Measurements from ENCODE around the gene GTF2IRD1.
A peak's percentile ranks its signal among the peaks of the same experiment; 100 is the strongest.
"Not testable (repeated sequence)": the region's sequence is repeated elsewhere in the genome, so short reads cannot be mapped to it uniquely, and the experiment has no call there.

GTF2IRD1 gene

DNA sequence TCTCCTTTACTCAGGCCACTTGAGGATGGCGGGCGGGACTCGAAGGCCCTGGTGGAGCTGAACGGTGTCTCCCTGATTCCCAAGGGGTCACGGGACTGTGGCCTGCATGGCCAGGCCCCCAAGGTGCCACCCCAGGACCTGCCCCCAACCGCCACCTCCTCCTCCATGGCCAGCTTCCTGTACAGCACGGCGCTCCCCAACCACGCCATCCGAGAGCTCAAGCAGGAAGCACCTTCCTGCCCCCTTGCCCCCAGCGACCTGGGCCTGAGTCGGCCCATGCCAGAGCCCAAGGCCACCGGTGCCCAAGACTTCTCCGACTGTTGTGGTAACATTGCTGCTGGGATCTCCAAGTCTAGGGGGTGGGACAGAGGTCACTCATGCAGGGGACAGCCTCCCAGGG lies 65.7 kb downstream of the GTF2IRD1 start:
- no peak for DNase-seq

DNA sequence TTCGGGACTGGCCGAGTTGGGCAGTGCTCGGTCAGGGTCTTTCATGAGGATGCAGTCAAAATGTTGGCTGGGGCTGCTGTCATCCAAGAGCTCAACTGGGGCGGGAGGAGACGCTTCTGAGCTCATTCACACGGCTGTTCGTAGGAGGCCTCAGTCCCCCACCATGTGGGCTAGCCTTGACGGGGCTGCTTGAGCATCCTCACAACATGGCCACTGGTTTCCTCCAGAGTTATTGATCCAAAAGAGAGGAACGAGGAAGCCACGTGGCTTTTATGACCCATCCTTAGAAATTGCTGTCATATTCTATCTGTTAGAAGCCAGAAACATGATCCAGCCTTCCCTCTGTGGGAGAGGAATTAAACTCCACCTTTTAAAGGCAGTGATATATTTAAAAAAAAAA lies 68.1 kb downstream of the GTF2IRD1 start:
- DNase-seq = no peak

DNA sequence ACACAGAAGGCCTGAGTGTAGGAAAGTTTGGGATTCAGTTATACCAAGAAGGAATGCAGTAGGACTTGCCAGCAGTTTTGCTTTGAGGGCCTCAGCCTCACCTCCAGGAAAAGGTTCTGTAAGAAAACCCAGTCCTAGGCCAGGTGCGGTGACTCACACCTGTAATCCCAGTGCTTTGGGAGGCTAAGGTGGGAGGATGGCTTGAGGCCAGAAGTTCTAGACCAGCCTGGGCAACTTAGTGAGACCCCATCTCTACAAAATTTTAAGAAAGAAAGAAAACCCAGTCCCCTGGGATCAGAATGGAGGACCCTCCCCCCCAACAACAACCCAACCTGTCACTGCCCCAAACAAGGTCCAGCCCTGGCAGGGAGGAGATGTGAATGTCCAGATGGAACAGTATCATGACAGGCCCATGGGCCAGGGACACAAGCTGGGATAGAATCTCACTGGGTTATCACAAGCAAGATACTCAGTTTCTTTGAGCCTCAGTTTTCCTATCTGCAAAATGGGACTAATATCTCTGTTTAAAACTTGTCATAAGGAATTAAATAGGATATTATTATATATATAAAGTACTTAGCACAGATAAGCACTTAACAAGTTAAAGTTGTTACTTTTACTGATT lies 68.7 kb downstream of the GTF2IRD1 start:
- DNase-seq = no peak

DNA sequence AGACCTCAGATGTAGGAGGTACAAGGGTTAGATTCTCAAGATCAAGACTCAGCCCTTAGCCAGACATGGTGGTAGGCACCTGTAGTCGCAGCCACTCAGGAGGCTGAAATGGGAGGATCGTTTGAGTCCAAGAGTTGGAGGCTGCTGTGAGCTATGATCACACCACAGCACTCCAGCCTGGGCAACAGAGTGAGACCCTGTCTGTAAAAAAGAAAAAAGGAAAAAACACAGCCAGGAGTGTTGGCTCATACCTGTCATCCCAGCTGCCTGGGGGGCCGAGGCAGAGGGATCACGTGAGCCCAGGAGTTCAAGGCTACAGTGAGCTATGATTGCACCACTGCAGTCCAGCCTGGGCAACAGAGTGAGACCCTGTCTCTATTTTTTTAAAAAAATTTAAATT lies 69.3 kb downstream of the GTF2IRD1 start:
- no peak for DNase-seq

DNA sequence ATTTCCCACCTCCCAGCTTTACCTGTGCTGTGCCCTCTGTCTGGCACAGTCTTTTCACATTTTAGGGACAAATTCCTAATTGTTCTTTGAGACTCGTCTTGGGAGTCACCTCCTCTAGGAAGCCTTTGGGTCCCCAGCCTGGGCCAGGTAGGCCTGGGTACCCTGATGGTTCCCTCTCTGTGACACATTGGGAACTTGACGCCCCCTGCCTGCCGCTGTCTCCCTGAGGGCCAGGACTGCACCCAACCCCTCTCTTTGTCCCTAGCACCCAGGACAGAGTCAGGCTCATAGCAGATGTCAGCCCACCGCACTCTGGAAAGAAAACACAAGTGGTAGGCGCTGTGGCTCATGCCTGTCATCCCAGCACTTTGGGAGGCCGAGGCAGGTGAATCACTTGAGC lies 71.4 kb downstream of the GTF2IRD1 start:
- no peak for DNase-seq

DNA sequence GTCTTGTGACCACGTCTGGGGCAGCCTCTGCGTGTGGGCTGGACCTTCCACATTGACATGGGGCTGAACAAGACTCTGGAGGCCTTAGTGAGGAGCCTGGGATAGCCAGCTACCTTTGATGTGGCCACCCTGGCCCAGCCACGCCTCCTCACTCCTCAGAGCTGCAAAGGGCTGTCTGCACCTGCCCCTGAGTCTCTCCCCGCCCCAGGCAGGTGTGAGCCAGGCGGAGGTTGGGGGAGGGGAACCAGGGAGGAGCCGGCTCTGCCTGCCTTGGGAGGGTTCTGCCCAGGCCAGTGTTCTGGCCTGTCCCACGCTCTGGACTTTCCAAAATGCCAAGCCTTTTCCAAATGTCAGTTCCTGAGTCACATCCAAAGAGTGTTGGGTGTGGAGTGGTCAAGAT lies 72.2 kb downstream of the GTF2IRD1 start:
- no peak for DNase-seq

DNA sequence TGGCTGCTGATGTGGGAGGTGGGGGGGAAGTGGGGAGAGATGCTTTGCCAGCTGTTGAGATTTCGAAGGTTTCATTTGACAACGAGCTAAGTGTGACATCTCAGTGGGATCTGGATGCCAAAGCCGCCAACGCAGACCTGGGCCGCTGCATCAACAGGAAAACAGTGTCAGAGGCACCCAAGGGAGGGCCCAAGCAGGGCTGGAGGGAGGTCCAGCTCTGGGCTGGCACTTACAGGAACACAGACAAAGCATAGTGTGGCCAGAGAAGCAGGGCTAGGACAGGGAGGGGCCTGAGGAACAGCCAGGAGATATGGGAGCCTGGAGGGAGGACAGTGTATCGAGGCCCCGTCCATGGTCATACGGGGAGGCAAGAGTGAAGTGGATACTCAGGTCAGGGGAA lies 73.1 kb downstream of the GTF2IRD1 start:
- DNase-seq = no peak

DNA sequence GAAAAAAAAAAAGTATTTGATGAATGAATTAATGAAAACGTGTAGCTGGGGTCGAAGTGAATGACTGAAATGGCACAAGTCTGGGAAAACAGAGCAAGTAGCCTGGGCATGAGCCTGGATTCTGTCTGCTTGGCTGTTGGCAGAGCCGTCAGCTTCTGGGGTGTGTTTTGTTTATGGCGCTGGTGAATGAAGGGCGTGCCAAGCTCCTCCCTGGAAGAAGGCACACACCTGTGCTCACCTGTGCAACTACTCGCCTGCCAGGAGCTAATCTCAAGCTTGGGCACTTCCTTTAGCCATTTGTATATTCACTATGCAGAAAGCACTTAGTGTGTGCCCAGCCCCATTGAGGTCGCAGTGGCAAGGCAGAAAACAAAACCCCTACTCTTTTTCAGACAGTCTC lies 74.1 kb downstream of the GTF2IRD1 start:
- DNase-seq = no peak

DNA sequence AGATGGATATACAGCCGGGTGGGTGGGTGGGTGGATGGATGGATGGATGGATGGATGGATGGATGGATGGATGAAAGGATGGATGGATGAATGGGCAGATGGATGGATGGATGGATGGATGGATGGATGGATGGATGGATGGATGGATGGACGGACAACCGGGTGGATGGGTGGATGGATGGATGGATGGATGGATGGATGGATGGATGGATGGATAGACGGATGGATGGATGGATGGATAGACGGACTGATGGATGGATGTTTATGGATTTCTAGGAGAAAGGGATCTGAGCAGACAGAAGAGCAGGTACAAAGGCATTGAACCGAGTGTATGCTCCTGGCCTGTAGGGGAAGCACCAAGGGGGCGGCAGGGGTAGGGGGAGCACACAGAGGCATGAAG lies 75.1 kb downstream of the GTF2IRD1 start:
- DNase-seq = not testable (repeated sequence)

DNA sequence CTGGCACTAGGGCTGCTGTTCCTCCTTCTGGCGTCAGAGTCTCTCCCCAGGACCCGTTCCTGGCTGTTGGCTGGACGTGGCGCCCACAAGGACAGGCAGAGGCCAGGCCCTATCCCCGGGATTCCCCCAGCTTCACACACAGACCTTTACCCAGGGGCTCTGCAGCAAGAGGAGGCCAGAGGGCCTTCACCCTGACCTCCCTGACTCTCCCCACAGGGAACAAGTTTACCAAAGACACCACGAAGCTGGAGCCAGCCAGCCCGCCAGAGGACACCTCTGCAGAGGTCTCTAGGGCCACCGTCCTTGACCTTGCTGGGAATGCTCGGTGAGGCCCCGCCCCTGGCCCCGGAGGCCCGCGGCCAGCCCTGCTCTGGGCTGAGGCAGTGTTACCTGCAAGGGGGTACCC lies 82.2 kb downstream of the GTF2IRD1 start:
- no peak for DNase-seq

DNA sequence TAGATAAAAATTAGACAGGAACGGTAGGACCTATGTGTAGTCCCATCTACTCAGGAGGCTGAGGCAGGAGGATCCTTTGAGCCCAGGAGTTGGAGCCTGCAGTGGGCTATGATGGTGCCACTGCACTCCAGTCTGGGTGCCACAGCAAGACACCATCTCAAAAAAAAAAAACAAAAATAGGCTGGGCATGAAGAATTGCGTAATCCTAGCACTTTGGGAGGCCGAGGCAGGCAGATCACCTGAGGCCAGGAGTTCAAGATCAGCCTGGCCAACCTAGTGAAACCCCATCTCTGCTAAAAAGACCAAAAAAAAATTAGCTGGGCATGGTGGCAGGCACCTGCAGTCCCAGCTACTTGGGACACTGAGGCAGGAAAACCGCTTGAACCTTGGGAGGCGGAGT lies 88.2 kb downstream of the GTF2IRD1 start:
- DNase-seq = not testable (repeated sequence)

DNA sequence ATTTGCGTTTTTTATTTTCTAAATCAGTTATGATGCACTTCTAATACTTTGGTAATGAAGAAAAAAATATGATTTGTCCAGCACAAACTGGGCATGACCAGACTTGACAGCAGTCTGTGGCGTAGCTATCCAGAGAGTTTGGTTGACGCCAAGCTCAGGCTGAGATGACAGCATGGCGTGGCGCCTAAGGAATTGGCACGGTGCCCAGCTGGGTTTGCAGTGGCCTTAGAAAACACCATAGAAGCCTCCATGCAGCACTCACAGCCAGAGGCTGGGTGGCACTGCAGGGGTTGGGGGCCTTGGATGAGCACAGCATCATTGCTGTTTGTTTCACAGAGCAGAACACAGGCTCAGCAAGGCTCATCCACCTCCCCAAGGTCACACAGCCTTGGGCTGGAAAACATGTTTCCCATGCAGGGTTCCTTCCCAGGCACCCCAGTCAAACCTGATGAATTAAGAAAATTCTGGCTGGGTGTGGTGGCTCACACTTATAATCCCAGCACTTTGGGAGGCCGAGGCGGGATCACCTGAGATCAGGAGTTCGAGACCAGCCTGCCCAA lies 88.9 kb downstream of the GTF2IRD1 start:
- DNase-seq = no peak

DNA sequence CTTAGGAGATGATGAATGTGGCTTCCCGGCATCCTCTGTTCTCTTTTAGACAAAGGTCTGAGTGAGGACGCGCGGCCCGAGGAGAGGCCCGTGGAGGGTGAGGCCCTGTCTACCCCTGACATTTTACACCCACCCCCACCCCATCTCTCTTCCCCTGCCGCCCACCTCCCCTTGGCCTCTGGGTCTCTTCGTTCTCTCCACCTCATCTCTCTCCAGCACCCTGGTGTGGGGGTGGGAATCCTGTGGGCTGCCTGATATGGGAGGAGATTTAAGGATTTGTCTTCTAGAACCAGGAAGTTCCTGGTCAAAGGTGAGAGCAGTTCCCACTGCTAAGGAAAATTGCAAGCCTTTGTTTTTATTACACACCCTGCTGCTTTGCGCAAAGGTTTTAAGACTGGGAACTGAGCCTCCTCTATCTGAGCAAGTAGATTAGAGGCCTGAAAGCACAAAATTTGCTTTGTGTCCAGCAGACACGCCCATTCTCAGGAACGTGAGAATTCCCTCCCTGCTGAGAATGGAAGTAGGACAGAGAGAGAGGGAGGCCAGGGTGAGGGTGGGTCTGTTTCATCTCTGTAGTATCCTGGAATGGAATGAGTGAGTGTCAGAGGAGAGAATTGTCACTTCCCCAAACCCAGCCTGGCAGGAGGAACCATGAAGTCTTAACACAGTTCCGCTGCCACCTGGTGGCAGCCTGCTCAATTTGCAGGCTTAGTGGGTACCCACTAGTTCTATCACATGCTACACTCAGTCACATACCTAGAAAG lies 91.2 kb downstream of the GTF2IRD1 start:
- peak in 1 of 2 donors; percentile 20 for DNase-seq

DNA sequence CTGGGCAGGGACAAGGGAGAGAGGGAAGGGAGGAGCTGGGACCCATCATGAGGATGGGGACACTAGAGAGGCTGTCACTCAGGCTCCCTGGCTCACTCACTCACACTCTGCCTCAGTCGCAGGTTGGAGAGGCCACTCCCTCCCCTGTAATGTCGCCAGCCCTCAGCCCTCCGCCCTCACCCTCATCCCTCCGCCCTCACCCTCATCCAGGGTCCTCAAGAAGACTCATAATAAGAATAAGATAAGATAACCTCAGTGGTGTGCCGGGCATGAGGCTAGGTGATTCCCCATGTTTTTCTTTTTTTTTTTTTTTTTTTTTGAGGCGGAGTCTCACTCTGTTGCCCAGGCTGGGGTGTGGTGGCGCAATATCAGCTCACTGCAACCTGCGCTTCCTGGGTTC lies 92.2 kb downstream of the GTF2IRD1 start:
- DNase-seq = no peak

DNA sequence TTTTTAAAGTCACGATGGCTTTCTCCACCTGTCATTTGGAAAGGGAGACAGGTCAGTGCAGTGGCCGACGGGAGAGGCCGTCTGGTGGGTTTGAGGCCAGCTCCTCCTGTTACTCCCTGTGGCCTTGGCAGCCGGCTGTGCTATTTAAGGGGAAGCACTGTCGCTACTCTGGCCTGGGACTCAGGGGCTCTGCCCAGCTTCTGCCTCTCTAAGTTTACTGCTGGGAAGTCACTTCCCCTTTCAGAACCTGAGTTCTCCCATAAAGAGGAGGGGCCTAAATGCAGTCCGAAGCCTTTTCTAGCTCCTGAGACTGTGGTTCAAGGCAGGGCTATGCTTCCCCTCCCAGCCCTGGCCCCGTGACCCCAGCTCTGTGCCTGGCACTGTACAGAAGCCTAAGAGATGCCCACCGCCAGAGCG lies 99.9 kb downstream of the GTF2IRD1 start:
- DNase-seq = not testable (repeated sequence)

DNA sequence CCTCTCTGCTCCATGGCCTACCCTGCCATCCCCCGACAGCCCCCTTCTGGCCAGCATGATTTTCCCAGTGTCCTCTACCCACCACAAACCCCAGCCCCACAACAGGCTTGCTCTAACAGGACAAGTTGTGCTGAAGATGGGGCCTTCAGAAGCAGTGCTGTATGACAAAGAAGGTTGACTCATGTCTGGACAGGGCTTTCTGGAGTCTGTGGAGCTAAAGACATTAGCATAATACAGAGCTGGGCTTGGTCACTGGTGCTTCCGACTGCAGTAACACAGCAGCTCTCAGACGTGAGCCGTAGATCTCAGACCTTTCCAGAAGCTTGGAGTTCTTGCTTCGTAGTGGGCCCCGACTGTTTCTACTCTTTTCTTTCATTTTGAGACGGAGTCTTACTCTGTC lies 100.5 kb downstream of the GTF2IRD1 start:
- no peak for DNase-seq

DNA sequence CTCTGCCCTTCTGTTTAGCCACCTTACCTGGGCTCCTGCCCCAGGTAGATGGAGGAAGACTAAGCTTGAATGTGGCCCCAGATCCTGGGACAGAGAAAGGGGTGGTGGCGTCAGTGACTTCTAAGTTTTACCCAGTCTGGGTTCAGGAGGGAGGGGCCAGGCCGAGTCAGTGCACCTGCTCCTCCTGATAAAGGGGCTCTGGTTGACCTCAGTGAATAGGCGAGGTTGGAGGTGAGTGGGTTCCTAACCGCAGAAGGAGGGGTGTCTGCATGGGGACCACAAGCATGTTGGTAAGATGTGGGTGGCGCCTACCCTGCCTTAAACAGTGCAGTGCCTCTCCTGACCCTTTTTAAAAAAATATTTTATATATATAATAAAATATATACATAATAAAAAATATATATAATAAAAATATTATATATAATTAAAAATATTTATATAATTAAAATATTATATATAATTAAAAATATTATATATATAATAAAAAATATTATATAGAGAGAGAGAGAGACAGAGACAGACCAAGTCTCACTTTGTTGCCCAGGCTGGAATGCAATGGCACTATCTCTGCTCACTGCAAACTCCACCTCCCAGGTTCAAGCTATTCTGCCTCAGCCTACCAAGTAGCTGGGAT lies 106.5 kb downstream of the GTF2IRD1 start:
- no peak for DNase-seq

DNA sequence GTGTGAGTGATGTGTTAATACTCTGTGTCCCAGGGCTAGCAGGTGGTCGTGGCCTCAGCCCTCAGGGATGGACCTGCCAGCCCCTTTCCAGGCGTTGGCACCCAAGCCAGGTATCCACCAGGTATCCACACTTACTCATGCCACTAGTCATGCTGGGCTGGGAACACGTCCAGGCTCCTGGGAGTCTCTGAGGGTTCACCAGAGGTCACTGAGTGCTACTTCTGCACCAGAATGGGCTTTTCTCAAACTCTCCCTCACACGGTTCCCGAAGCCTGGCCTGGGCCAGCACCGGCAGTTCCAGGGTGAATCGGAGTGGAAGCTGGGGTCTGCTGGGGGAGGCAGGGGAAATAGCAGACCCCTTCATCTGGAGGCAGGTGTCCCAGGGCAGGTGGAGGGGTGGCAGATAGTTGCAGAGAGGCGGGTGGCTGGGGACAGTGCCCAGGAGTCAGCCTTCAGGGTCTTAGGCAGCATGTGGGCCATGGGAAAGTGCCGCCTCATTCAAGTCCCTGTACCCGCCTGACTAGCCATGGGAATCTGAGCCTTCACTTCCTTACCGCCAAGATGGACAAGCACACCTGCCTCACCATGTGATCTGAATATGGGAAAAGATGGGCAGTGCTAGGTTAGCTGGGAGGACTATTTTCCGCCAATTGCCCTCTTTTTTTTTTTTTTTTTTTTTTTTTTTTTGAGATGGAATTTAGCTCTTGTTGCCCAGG lies 108.3 kb downstream of the GTF2IRD1 start:
- no peak for DNase-seq

DNA sequence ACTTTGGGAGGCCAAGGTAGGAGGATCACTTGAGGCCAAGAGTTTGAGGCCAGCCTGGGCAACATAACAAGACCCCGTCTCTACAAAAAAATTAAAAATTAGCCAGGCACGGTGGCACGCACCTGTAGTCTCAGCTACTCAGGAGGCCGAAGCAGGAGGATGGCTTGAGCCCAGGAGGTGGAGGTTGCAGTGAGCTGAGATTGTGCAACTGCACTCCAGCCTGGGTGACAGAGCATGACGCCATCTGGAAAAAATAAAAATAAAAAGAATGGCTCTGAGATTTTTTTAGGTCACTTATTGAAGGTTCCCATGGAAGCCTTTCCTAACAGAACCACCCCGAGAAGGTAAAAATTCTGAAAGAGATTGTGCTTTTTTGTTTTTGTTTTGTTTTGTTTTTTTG lies 109.9 kb downstream of the GTF2IRD1 start:
- not testable (repeated sequence) for DNase-seq

DNA sequence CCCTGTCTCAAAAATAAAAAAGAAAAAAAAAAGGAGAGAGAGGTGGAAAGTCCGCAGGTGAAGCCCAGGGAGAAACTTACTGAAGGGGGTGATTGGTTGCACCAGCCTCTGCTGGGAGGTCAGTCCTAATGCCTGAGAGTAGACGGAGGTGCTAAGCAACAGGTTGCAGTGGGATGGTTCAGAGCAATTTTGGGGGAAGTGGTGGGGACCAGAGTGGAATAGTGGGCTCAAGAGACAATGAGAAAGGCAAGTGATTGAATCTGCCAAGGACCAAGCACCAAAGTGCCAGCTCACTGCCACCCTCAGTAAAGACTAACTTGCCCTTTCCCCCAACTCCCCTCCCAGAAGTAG lies 113.6 kb downstream of the GTF2IRD1 start:
- no peak for DNase-seq

DNA sequence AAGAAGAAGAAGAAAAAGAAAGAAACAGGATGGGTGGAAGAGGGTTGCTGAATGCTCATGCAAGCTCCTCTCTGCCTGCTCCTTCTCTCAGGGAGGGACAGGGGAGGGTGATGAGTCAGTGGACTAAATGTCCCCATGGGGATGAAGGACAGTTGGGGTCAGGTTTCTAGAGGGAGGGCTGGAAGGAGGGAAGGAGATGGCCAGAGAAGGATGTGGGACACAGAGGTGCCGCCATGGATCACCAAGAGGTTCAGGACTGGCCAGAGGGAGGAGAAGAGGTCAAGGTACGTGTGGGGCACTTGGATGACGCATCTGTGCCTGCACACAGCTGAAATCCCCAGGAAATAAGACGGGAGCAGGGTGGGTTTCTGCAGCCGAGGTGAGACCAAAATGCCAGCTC lies 115.0 kb downstream of the GTF2IRD1 start:
- no peak for DNase-seq

DNA sequence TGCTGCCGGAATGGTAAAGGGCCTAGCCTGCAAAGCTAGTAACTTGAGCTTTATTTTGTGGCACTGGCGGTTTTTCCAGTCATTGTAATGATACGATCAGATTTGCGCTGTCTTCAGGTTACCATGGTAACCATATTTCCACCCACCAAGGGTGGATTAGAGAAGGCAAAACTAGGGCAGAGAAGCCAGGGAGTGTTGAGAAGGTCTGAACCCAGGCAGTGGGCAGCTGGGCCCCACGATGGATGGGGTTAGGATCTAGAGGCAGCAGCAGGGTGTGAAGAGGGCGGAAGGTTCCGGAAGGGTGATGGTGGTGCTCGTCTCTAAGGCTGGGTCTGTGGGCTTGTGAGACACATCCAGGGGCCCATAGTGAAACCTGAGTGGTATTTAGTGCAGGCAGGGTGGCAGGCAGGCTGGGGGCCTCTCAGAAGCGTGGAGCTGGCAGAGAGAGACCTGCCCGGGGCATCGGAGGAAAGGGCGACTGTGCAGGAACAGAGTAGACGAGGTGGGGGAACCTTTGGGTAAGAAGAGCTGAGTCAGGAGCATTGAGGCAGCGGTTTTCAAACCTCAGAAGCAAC lies 115.9 kb downstream of the GTF2IRD1 start:
- peak in 1 of 2 donors; percentile 15 for DNase-seq
